ENCODE measurements around the gene PHF13. TPM values are rescaled to one million over a fixed set of nuclear protein-coding genes. Genes with fewer than 3 reads are reported as not detected.
"Not testable (repeated sequence)": the region's sequence is repeated elsewhere in the genome, so short reads cannot be mapped to it uniquely, and the experiment has no call there.

PHF13 gene
- total and polyA plus RNA-seq, 2 of the 4 experiments (the other 2 are of a cell fraction): 7.3 to 9.8 TPM

DNA sequence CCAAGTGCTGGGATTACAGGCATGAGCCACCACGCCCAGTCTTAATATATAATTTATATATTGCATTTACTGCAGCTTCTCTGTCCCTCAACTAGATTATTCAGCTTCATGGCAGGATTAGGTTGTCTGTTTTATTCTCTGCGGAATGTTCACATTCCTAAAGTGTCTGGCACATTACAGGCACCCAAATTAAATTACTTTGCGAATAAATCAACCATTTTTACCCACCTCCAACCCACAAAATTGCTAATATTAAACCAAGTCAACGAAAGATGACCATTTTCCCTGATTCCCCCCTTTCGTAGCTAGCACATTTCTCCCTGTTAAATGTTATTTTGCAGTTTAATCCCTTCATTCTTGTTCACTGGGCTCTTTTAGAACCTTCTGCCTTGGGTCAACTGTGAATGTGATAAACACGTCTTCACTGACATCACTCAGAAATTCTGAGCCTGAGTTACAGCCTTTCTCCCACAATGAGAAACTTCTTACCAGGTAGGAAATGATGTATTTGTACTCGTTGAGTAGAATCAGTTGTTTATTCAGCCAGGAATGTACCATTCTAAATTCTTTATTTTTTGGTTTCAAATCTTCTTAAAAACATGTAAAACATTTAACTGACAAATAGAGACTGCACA lies 47.0 kb downstream of the PHF13 start:
- Histone ChIP-seq H2BK20ac (ENCODE audit: low read depth, low read length) (no peak overlapping the region), H3K4ac (ENCODE audit: low read depth, low read length) (no peak overlapping the region), H3K9me3 (ENCODE audit: control insufficient read depth, insufficient read depth, low read length) (no peaks in the 10 kb centered on the region), H3K4me1 (ENCODE audit: control insufficient read depth, insufficient read depth, low read length) (peaks cover 1% of the 10 kb centered on the region), H3K9me1 (ENCODE audit: insufficient read depth, low read length) (peaks cover 11% of the 10 kb centered on the region), H3K14ac (replicated peaks; ENCODE audit: low read depth, low read length) (no peak overlapping the region), H2AFZ (replicated peaks; ENCODE audit: low read length, poor library complexity) (no peak overlapping the region), H4K91ac (ENCODE audit: insufficient read depth, low read depth, low read length) (no peak overlapping the region), H3K27me3 (ENCODE audit: control insufficient read depth, insufficient read depth, low read length) (no peaks in the 10 kb centered on the region), H2BK120ac (ENCODE audit: low read depth, low read length) (no peak overlapping the region), H3K56ac (ENCODE audit: extremely low read depth, insufficient read depth, low read length) (no peak overlapping the region), H3K36me3 (ENCODE audit: control insufficient read depth, insufficient read depth, low read length) (peaks cover 11% of the 10 kb centered on the region), H3K4me2 (ENCODE audit: low read depth, low read length) (no peak overlapping the region), H3K27ac (ENCODE audit: insufficient read depth, low read length) (no peak overlapping the region), H2BK5ac (ENCODE audit: low read depth, low read length, poor library complexity, severe bottlenecking) (no peak overlapping the region), H3K79me1 (ENCODE audit: low read depth in 1 of 2, low read length in 2 of 2) (peaks cover 15 to 33% of the 10 kb centered on the region in 2 experiments), H4K8ac (ENCODE audit: low read depth in 2 of 2, low read length in 2 of 2) (no peak overlapping the region), H3K18ac (ENCODE audit: low read depth, low read length) (no peak overlapping the region), H3K9ac (ENCODE audit: low read depth, low read length) (no peak overlapping the region), H4K5ac (ENCODE audit: low read depth, low read length) (no peak overlapping the region; the same call in 1 of the 2 replicates), H2AK9ac (replicated peaks; ENCODE audit: low read depth, low read length, poor library complexity) (no peak overlapping the region), H2BK15ac (ENCODE audit: low read depth, low read length) (no peak overlapping the region), H4K20me1 (ENCODE audit: insufficient read depth, low read length) (no peaks in the 10 kb centered on the region), H3K23ac (ENCODE audit: low read depth, low read length) (no peak overlapping the region), H2AK5ac (ENCODE audit: low read depth, low read length) (no peak overlapping the region), H3K4me3 (ENCODE audit: insufficient read depth, low read depth, low read length) (no peak overlapping the region)
- WGBS, 2 experiments (ENCODE audit: extremely low coverage in 2 of 2, insufficient read length in 1 of 2): 100% methylated on average over 2 of the region's 7 CpGs
- dilution Hi-C loops (cut with HindIII; ENCODE audit: low sequenced_read_pairs, unreplicated experiment) (no loop called here), intact Hi-C loops (cut with micrococcal nuclease) (no loop called here), in situ Hi-C loops (cut with MboI; ENCODE audit: low sequenced_read_pairs) (no loop called here)
- BruUV-seq (replicated peaks): no TSS peak
- POLR2A ChIA-PET (ENCODE audit: unreplicated experiment): no interaction called here
- CTCF ChIA-PET: interaction anchor here (1.0 kb wide), 1 partner anchor 13 kb away, joined by 4 read pairs; no protein-coding TSS in a partner anchor
- DNase-seq (no peak), ATAC-seq (ENCODE audit: low read depth) (no peak)
- no peak for TF ChIP-seq CEBPB (IDR thresholded peaks at IDR 0.05; ENCODE audit: low read depth, low read length)
- no peak for TF ChIP-seq MAZ (IDR thresholded peaks at IDR 0.05; ENCODE audit: borderline replicate concordance, low read depth, low read length)
- TF ChIP-seq POLR2A (IDR thresholded peaks at IDR 0.05; ENCODE audit: low read depth, low read length): no peak

DNA sequence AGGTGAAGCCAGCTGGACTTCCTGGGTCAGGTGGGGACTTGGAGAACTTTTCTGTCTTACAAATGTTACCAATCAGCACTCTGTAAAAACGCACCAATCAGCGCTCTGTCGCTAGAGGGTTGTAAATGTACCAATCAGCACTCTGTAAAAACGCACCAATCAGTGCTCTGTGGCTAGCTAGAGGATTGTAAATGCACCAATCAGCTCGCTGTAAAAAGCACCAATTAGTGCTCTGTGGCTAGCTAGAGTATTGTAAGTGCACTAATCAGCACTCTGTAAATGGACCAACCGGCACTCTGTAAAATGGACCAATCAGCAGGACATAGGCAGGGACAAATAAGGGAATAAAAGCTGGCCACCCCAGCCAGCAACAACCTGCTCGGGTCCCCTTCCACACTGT lies 48.9 kb downstream of the PHF13 start:
- BruUV-seq (replicated peaks); H2BK120ac ChIP-seq (ENCODE audit: low read depth, low read length); DNase-seq; H3K14ac ChIP-seq (replicated peaks; ENCODE audit: low read depth, low read length); CTCF ChIA-PET; H3K9ac ChIP-seq (ENCODE audit: low read depth, low read length); H3K4me3 ChIP-seq (ENCODE audit: insufficient read depth, low read depth, low read length); H3K27me3 ChIP-seq (ENCODE audit: control insufficient read depth, insufficient read depth, low read length); H2BK5ac ChIP-seq (ENCODE audit: low read depth, low read length, poor library complexity, severe bottlenecking); H3K56ac ChIP-seq (ENCODE audit: extremely low read depth, insufficient read depth, low read length); POLR2A ChIA-PET (ENCODE audit: unreplicated experiment); H2AK5ac ChIP-seq (ENCODE audit: low read depth, low read length); H3K4ac ChIP-seq (ENCODE audit: low read depth, low read length); ATAC-seq (ENCODE audit: low read depth); in situ Hi-C loops (cut with MboI; ENCODE audit: low sequenced_read_pairs); H3K9me3 ChIP-seq (ENCODE audit: control insufficient read depth, insufficient read depth, low read length); H2BK20ac ChIP-seq (ENCODE audit: low read depth, low read length); H3K23ac ChIP-seq (ENCODE audit: low read depth, low read length); H4K20me1 ChIP-seq (ENCODE audit: insufficient read depth, low read length); H2BK15ac ChIP-seq (ENCODE audit: low read depth, low read length); H3K4me1 ChIP-seq (ENCODE audit: control insufficient read depth, insufficient read depth, low read length); H2AFZ ChIP-seq (replicated peaks; ENCODE audit: low read length, poor library complexity); dilution Hi-C loops (cut with HindIII; ENCODE audit: low sequenced_read_pairs, unreplicated experiment); H2AK9ac ChIP-seq (replicated peaks; ENCODE audit: low read depth, low read length, poor library complexity); H3K27ac ChIP-seq (ENCODE audit: insufficient read depth, low read length); intact Hi-C loops (cut with micrococcal nuclease); H4K5ac ChIP-seq (ENCODE audit: low read depth, low read length); H3K18ac ChIP-seq (ENCODE audit: low read depth, low read length); H4K91ac ChIP-seq (ENCODE audit: insufficient read depth, low read depth, low read length); H4K8ac ChIP-seq (ENCODE audit: low read depth in 2 of 2, low read length in 2 of 2); H3K4me2 ChIP-seq (ENCODE audit: low read depth, low read length): not testable (repeated sequence)
- H3K9me1 ChIP-seq (ENCODE audit: insufficient read depth, low read length): peaks cover 12% of the 10 kb centered on the region
- WGBS, 2 experiments (ENCODE audit: extremely low coverage in 2 of 2, insufficient read length in 1 of 2): 82% methylated on average over 3 of the region's 7 CpGs; no CpG with 5 or more reads in 1 of the 2 experiments
- H3K79me1 ChIP-seq (ENCODE audit: low read depth in 1 of 2, low read length in 2 of 2): peaks cover 10 to 27% of the 10 kb centered on the region in 2 experiments
- H3K36me3 ChIP-seq (ENCODE audit: control insufficient read depth, insufficient read depth, low read length): peaks cover 20% of the 10 kb centered on the region
